Measurements from ENCODE around the gene C22orf23.

- TF ChIP-seq NRF1 (IDR thresholded peaks at IDR 0.05; ENCODE audit: low read depth, low read length) (no peak), POLR2AphosphoS5 (IDR thresholded peaks at IDR 0.05; ENCODE audit: low read depth, low read length) (no peak), RAD21 (IDR thresholded peaks at IDR 0.05; ENCODE audit: low read length) (no peak), CTCF (IDR thresholded peaks at IDR 0.05) (no peak), EP300 (IDR thresholded peaks at IDR 0.05; ENCODE audit: borderline replicate concordance in 1 of 2, low read depth in 1 of 2, low read length in 1 of 2) (no peak)
Observed at GRCh38 chr22:37996515-37997246, 43.3 kb upstream of the C22orf23 start.
